ENCODE data around the gene ACBD3.

DNA sequence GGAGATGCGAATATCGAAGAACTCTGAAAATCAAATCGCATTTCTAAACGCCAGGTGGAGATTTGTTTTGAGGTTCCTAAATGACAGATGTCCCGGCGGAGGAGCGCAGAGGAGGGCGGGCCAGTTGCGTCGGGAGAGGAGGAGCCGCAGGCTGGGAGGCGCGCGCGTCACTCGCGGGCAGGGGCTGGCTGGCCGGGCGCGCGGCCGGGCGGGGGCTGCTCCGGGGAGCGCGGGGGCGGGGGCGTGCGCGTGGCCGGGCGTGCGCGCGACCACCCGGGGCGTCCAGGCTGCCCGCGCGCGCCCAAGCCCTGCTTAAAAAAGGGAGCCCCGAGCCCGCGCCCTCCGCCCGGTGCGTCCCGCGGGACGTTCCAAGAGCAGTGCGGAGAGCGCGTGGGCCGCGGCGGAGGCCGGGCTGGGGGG is 76.7 kb downstream of the ACBD3 start:
- TF ChIP-seq, protein P1, sequence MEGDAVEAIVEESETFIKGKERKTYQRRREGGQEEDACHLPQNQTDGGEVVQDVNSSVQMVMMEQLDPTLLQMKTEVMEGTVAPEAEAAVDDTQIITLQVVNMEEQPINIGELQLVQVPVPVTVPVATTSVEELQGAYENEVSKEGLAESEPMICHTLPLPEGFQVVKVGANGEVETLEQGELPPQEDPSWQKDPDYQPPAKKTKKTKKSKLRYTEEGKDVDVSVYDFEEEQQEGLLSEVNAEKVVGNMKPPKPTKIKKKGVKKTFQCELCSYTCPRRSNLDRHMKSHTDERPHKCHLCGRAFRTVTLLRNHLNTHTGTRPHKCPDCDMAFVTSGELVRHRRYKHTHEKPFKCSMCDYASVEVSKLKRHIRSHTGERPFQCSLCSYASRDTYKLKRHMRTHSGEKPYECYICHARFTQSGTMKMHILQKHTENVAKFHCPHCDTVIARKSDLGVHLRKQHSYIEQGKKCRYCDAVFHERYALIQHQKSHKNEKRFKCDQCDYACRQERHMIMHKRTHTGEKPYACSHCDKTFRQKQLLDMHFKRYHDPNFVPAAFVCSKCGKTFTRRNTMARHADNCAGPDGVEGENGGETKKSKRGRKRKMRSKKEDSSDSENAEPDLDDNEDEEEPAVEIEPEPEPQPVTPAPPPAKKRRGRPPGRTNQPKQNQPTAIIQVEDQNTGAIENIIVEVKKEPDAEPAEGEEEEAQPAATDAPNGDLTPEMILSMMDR (IDR thresholded peaks at IDR 0.05), result peak in 2 of 6 experiments; percentile 45 to 59
- TF ChIP-seq POLR2AphosphoS5 (IDR thresholded peaks at IDR 0.05) (peak in 1 of 2 donors; percentile 43), POLR2A (IDR thresholded peaks at IDR 0.05) (peak in 2 of 4 donors; percentile 34 to 65), EP300 (IDR thresholded peaks at IDR 0.05) (no peak)

Measured in upper lobe of left lung (tissue), 4 donors.